Ovary (tissue), 9 donors: Measurements from ENCODE around the gene OR2A14. TPM values are rescaled to one million over a fixed set of nuclear protein-coding genes. Genes with fewer than 3 reads are reported as not detected.

Experiments
- DNase-seq, 5 donors: peaks; one replicate each; pipeline ENCODE4 v3.0.0-alpha.2; 2019 to 2020
- H3K27ac ChIP-seq, 2 donors: fragments of 200-600 bp; one replicate each; pipeline versions ENCODE4 v1.5.1 to v1.8.0; 2019 to 2022
- H3K27me3 ChIP-seq: fragments of 200-600 bp; one replicate; pipeline ENCODE4 v1.8.0; 2022
- H3K36me3 ChIP-seq: fragments of 200-600 bp; sonication (generic); one replicate; pipeline ENCODE4 v1.5.1; 2019
- H3K4me1 ChIP-seq: one replicate; pipeline ENCODE4 v1.8.1; 2013; ENCODE audit warnings: mild to moderate bottlenecking, moderate library complexity; ENCODE audit not compliant: insufficient read depth
- H3K4me3 ChIP-seq: fragments of 200-600 bp; sonication (generic); one replicate; pipeline ENCODE4 v1.5.1; 2017
- H3K9me3 ChIP-seq, 2 donors: fragments of 200-600 bp in 1 of 2; sonication (generic) in 1 of 2; one replicate each; pipeline versions ENCODE4 v1.5.1 to v1.8.1; 2013 to 2019; ENCODE audit warnings: mild to moderate bottlenecking in 1 of 2, moderate library complexity in 1 of 2
- CTCF ChIP-seq, 3 donors: fragments of 450-650 bp in 2 of 3; fragments of 200-600 bp in 1 of 3; IDR thresholded peaks; one replicate each; pipeline versions ENCODE4 v1.5.1 to v1.8.0; 2016 to 2022; ENCODE audit warnings: antibody characterized with exemption in 3 of 3, mild to moderate bottlenecking in 1 of 3
- EP300 ChIP-seq: sonication (generic); formaldehyde crosslinking; IDR thresholded peaks from one replicate; pipeline ENCODE4 v1.6.1; 2017; ENCODE audit warnings: antibody characterized with exemption
- POLR2A ChIP-seq: fragments of 450-650 bp; IDR thresholded peaks from one replicate; pipeline ENCODE4 v1.6.1; 2017; ENCODE audit warnings: antibody characterized with exemption, mild to moderate bottlenecking, moderate library complexity
- WGBS, 3 donors: extraction: QIAGEN DNeasy Blood & Tissue Kit in 1 of 3; methylation state at CpG; one replicate each; pipeline versions ENCODE4 v1.1.5 to v1.1.7; 2013 to 2017; 5-methylcytosine and 5-hydroxymethylcytosine counted together
- intact Hi-C, 4 donors: fragments of 100-400 bp; cut with DNase I; formaldehyde crosslinking; loops; one replicate each; pipeline versions ENCODE4 v1.11.0 to v1.15.1; 2022 to 2023
- polyA plus RNA-seq, 2 donors: library from polyadenylated mRNA; stranded (reverse); fragments of 200-250 nt in 1 of 2; fragments of 350-450 nt in 1 of 2; fragmentation: Illumina TruSeq in 1 of 2; extraction: RNeasy Lipid Tissue Mini Kit (QIAGEN cat#74804) in 1 of 2; gene quantifications; one replicate each; pipeline ENCODE4 v1.2.3, GENCODE V29; 2013 to 2014
- total RNA-seq, 7 donors: library from RNA; depleted of rRNA in 2 of 7; stranded (reverse); fragments of >200 nt in 2 of 7; fragmentation: NEBNext Ultra II Directional in 3 of 7; extraction: Animal tissue kit (Norgen Biotek cat#: 25700) in 3 of 7; gene quantifications; one replicate each; pipeline versions ENCODE4 v1.1.0 to v1.2.4, GENCODE V29; 2016 to 2023
- donor health status: DM: no; HTN: no; CAD: no; lungs with moderate emphysema.
- donor health status: DM: no; HTN: no; CAD: no.
- donor health status: Bipolar disorder and iron deficiency.
- donor health status: DM: yes; HTN: yes; CAD: no.
- donor health status: DM: no; HTN: no; CAD: no.
- donor health status: DM: yes; HTN: yes; CAD: no.

OR2A14 gene
- total and polyA plus RNA-seq, 9 donors = not detected

DNA sequence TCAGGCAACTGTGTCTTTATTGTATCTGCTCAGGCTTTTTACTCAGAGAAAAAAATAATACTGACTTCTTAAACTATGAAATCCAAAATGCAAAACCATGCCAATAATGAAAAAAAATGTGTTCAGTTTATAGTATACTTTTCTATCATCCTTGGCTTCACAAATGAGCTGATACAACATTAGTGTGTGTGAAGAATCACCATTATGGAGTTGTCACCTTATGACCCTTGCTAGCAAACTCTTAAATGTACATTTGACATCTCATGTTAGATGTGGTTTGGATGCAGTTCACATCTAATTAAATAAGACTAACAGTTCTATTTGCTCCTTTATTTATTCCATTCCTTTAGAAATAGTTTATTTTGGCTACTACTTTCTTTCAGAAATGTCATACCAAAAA, 17.8 kb upstream of the OR2A14 start:
- no peak for DNase-seq
- H3K9me3 ChIP-seq = no peaks in the 10 kb centered on the region
- H3K36me3 ChIP-seq = no peaks in the 10 kb centered on the region
- intact Hi-C loops = no loop called here
- no peaks in the 10 kb centered on the region for H3K27me3 ChIP-seq
- H3K4me1 ChIP-seq = no peaks in the 10 kb centered on the region
- no peak for TF ChIP-seq EP300
- no peak for TF ChIP-seq POLR2A
- TF ChIP-seq CTCF (IDR thresholded peaks at IDR 0.05) = no peak
- H3K4me3 ChIP-seq = no peak overlapping the region
- no peak overlapping the region for H3K27ac ChIP-seq

GRCh38 chr7:144109283-144109682, 13.7 kb upstream of the OR2A14 start, which contains the start of gene OR2A2:
OR2A2 (plus strand) TSS chr7:144109583; CDS start chr7:144109583, 0 bp downstream.
- intact Hi-C loops = no loop called here
- Histone ChIP-seq H3K27ac (no peak within 1 kb of the TSS), H3K36me3 (no peaks in the 10 kb centered on the region), H3K27me3 (no peaks in the 10 kb centered on the region), H3K4me1 (no peaks in the 10 kb centered on the region), H3K4me3 (no peak within 1 kb of the TSS), H3K9me3 (no peaks in the 10 kb centered on the region)
- DNase-seq = no peak
- WGBS, 3 donors = 91 to 96% (median 92%) methylated on average over 2 of the region's 2 CpGs
- TF ChIP-seq CTCF (IDR thresholded peaks at IDR 0.05) (no peak), POLR2A (no peak), EP300 (no peak)

DNA sequence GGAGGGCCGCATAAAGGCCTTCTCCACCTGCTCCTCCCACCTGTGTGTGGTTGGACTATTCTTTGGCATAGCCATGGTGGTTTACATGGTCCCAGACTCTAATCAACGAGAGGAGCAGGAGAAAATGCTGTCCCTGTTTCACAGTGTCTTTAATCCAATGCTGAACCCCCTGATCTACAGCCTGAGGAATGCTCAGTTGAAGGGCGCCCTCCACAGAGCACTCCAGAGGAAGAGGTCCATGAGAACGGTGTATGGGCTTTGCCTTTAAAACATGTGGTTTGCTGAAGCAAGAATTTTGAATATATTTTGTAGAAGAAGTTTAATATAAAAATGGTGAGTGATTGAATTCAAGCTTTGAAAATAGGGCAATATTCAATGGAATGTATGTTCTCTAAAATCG, 12.7 kb upstream of the OR2A14 start:
- Histone ChIP-seq H3K36me3 (no peaks in the 10 kb centered on the region), H3K27ac (no peak overlapping the region), H3K9me3 (no peaks in the 10 kb centered on the region), H3K27me3 (no peaks in the 10 kb centered on the region), H3K4me1 (no peaks in the 10 kb centered on the region), H3K4me3 (no peak overlapping the region)
- WGBS, 3 donors = 79 to 82% (median 80%) methylated on average over 5 of the region's 5 CpGs
- TF ChIP-seq CTCF (IDR thresholded peaks at IDR 0.05) (no peak), POLR2A (no peak), EP300 (no peak)
- DNase-seq = no peak
- intact Hi-C loops = no loop called here

DNA sequence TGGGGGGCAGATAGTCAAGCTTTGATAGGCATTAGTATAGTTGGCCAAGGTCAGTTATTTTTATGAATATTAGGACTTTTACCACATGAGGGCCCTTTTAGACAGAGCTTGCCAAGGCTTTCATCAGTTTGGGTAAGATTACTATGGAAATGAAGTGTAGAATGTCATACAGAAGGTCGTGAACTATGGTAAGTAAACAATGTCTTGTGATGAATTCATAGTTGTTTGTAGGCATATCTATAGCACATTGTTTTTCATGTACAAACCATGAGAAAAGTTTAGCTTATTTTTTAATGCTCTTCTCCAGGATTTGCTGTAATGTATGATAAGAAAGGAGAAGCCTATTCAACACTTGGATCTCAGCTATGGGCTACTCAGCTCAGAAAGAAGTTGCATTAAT, 9.3 kb upstream of the OR2A14 start:
- intact Hi-C loops = no loop called here
- DNase-seq = no peak

More for the DNA sequence above, 9.3 kb upstream of the OR2A14 start:
- Histone ChIP-seq H3K9me3 (no peaks in the 10 kb centered on the region), H3K4me3 (no peak overlapping the region), H3K27ac (no peak overlapping the region), H3K27me3 (no peaks in the 10 kb centered on the region), H3K36me3 (no peaks in the 10 kb centered on the region), H3K4me1 (no peaks in the 10 kb centered on the region)
- 44 to 53% (median 44%) methylated on average over 1 of the region's 1 CpG for WGBS, 3 donors
- TF ChIP-seq CTCF (IDR thresholded peaks at IDR 0.05) = no peak
- TF ChIP-seq POLR2A = no peak
- no peak for TF ChIP-seq EP300
